WTC11 (cell line): Measurements from ENCODE around the gene NEBL. TPM values are rescaled to one million over a fixed set of nuclear protein-coding genes. Genes with fewer than 3 reads are reported as not detected.

ENCODE experiments used
- ATAC-seq: fragments of 200-7000 bp; cut with Tn5 transposase; 2 replicates; pipeline ENCODE4 v1.10.0; 2021; ENCODE audit warnings: mild to moderate bottlenecking, moderate library complexity
- CTCF ChIA-PET: fragments of 300-600 bp; sonication (Branson Sonifier 250); formaldehyde crosslinking; loops from one replicate; lab custom pipeline; 2021; ENCODE audit warnings: antibody characterized with exemption; lab: Charles Lee
- POLR2A ChIA-PET: fragments of 350-600 bp; sonication (Branson Sonifier 250); formaldehyde crosslinking; loops from one replicate; lab custom pipeline; 2021; ENCODE audit warnings: antibody characterized with exemption; lab: Charles Lee
- DNase-seq: peaks from one replicate; pipeline ENCODE4 v3.0.0; 2021; ENCODE audit warnings: low spot score
- H3K27ac Mint-ChIP-seq: 2 replicates; pipeline ENCODE4 v1.8.0; 2021; ENCODE audit warnings: mixed read lengths
- H3K27me3 Mint-ChIP-seq: 2 replicates; pipeline ENCODE4 v1.8.0; 2021; ENCODE audit warnings: low read depth, mild to moderate bottlenecking, moderate library complexity, mixed read lengths
- H3K36me3 Mint-ChIP-seq: 2 replicates; pipeline ENCODE4 v1.8.0; 2021; ENCODE audit warnings: mixed read lengths
- H3K4me1 Mint-ChIP-seq: 2 replicates; pipeline ENCODE4 v1.8.0; 2022; ENCODE audit warnings: mixed read lengths
- H3K4me3 Mint-ChIP-seq: 2 replicates; pipeline ENCODE4 v1.8.0; 2021; ENCODE audit warnings: mild to moderate bottlenecking, moderate library complexity, mixed read lengths
- H3K9me3 Mint-ChIP-seq: 2 replicates; pipeline ENCODE4 v1.8.0; 2021; ENCODE audit warnings: mixed read lengths
- AR ChIP-seq: fragments of 250-450 bp; sonication (Bioruptor Pico); IDR thresholded peaks from 2 replicates; pipeline ENCODE4 v1.9.0; 2021; ENCODE audit warnings: mild to moderate bottlenecking
- ARID4B ChIP-seq: sonication (generic); formaldehyde crosslinking; IDR thresholded peaks from 2 replicates; pipeline ENCODE4 v1.8.0; 2023; ENCODE audit warnings: missing genetic modification reagents, mild to moderate bottlenecking, borderline replicate concordance
- ATF6 ChIP-seq: sonication (generic); formaldehyde crosslinking; IDR thresholded peaks from 2 replicates; pipeline ENCODE4 v1.8.1; 2023; ENCODE audit warnings: mild to moderate bottlenecking, missing genetic modification reagents
- CBFB ChIP-seq: sonication (generic); formaldehyde crosslinking; IDR thresholded peaks from 2 replicates; pipeline ENCODE4 v1.8.1; 2022; ENCODE audit warnings: mild to moderate bottlenecking, low read depth, missing genetic modification reagents
- CREM ChIP-seq: sonication (generic); formaldehyde crosslinking; IDR thresholded peaks from 2 replicates; pipeline ENCODE4 v1.8.1; 2022; ENCODE audit warnings: mild to moderate bottlenecking, missing genetic modification reagents, moderate library complexity
- GABPB1 ChIP-seq: sonication (generic); formaldehyde crosslinking; IDR thresholded peaks from 2 replicates; pipeline ENCODE4 v1.8.1; 2023; ENCODE audit warnings: mild to moderate bottlenecking, missing genetic modification reagents
- HMGA2 ChIP-seq: fragments of 250-450 bp; sonication (Bioruptor Pico); IDR thresholded peaks from 2 replicates; pipeline ENCODE4 v1.4.0; 2021; ENCODE audit warnings: mild to moderate bottlenecking, moderate library complexity
- HMGXB4 ChIP-seq: sonication (generic); formaldehyde crosslinking; IDR thresholded peaks from 2 replicates; pipeline ENCODE4 v1.8.1; 2023; ENCODE audit warnings: mild to moderate bottlenecking, moderate library complexity, missing genetic modification reagents
- IRF2 ChIP-seq: sonication (generic); formaldehyde crosslinking; IDR thresholded peaks from 2 replicates; pipeline ENCODE4 v1.8.0; 2022; ENCODE audit warnings: low read depth, missing genetic modification reagents, borderline replicate concordance
- PRDM15 ChIP-seq: sonication (generic); formaldehyde crosslinking; IDR thresholded peaks from 2 replicates; pipeline ENCODE4 v1.8.0; 2022; ENCODE audit warnings: missing genetic modification reagents
- PREB ChIP-seq: sonication (generic); formaldehyde crosslinking; IDR thresholded peaks from 2 replicates; pipeline ENCODE4 v1.8.1; 2022; ENCODE audit warnings: mild to moderate bottlenecking, missing genetic modification reagents, moderate library complexity, borderline replicate concordance
- TEAD1 ChIP-seq: sonication (generic); formaldehyde crosslinking; IDR thresholded peaks from 2 replicates; pipeline ENCODE4 v1.8.0; 2022; ENCODE audit warnings: mild to moderate bottlenecking, missing genetic modification reagents
- ZNF263 ChIP-seq: sonication (generic); formaldehyde crosslinking; IDR thresholded peaks from 2 replicates; pipeline ENCODE4 v1.8.1; 2022; ENCODE audit warnings: low read depth, mild to moderate bottlenecking, moderate library complexity, missing genetic modification reagents
- ZNF416 ChIP-seq: fragments of 250-450 bp; sonication (Bioruptor Pico); IDR thresholded peaks from 2 replicates; pipeline ENCODE4 v1.9.0; 2021; ENCODE audit warnings: mild to moderate bottlenecking, inconsistent platforms
- total RNA-seq: library from RNA; stranded (reverse); gene quantifications from 3 replicates; pipeline ENCODE4 v1.2.3, GENCODE V29; 2021
- TF ChIP-seq, protein P1 (sequence below): sonication (generic); formaldehyde crosslinking; IDR thresholded peaks from 2 replicates; pipeline ENCODE4 v1.8.0; 2022; ENCODE audit warnings: mild to moderate bottlenecking, missing genetic modification reagents
- TF ChIP-seq, protein P2 (sequence below): sonication (generic); formaldehyde crosslinking; IDR thresholded peaks from 2 replicates; pipeline ENCODE4 v1.8.1; 2023; ENCODE audit warnings: mild to moderate bottlenecking, missing genetic modification reagents, moderate library complexity
- TF ChIP-seq, protein P3 (sequence below): sonication (generic); formaldehyde crosslinking; IDR thresholded peaks from 2 replicates; pipeline ENCODE4 v1.8.1; 2022; ENCODE audit warnings: mild to moderate bottlenecking, moderate library complexity, missing genetic modification reagents

NEBL gene
- total RNA-seq, 1 experiment from 2014 or later = 8.9 TPM

GRCh38 chr10:20835335-20835734 lies 61.8 kb downstream of the NEBL start:
- Mint-ChIP-seq H3K9me3 (peaks cover 26% of the 10 kb centered on the region), H3K36me3 (peaks cover 8% of the 10 kb centered on the region; the same call in 1 of the 2 replicates), H3K4me1 (no peaks in the 10 kb centered on the region), H3K4me3 (no peak overlapping the region), H3K27me3 (no peaks in the 10 kb centered on the region), H3K27ac (no peak overlapping the region)
- ChIA-PET POLR2A (no interaction called here), CTCF (no interaction called here)
- ATAC-seq = no peak
- no peak for DNase-seq
- no peak for TF ChIP-seq CBFB (CRISPR knock-in tag)
- no peak for TF ChIP-seq HMGA2
- TF ChIP-seq AR (CRISPR knock-in tag) = no peak
- TF ChIP-seq CREM (CRISPR knock-in tag) = no peak
- TF ChIP-seq, protein P1, sequence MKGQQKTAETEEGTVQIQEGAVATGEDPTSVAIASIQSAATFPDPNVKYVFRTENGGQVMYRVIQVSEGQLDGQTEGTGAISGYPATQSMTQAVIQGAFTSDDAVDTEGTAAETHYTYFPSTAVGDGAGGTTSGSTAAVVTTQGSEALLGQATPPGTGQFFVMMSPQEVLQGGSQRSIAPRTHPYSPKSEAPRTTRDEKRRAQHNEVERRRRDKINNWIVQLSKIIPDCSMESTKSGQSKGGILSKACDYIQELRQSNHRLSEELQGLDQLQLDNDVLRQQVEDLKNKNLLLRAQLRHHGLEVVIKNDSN (CRISPR knock-in tag) = no peak
- no peak for TF ChIP-seq TEAD1
- TF ChIP-seq GABPB1 = no peak
- no peak for TF ChIP-seq PRDM15 (CRISPR knock-in tag)
- TF ChIP-seq, protein P2, sequence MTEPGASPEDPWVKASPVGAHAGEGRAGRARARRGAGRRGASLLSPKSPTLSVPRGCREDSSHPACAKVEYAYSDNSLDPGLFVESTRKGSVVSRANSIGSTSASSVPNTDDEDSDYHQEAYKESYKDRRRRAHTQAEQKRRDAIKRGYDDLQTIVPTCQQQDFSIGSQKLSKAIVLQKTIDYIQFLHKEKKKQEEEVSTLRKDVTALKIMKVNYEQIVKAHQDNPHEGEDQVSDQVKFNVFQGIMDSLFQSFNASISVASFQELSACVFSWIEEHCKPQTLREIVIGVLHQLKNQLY (CRISPR knock-in tag) = no peak
- no peak for TF ChIP-seq ARID4B (CRISPR knock-in tag)
- no peak for TF ChIP-seq ZNF416 (CRISPR knock-in tag)
- no peak for TF ChIP-seq IRF2 (CRISPR knock-in tag)
- TF ChIP-seq, protein P3, sequence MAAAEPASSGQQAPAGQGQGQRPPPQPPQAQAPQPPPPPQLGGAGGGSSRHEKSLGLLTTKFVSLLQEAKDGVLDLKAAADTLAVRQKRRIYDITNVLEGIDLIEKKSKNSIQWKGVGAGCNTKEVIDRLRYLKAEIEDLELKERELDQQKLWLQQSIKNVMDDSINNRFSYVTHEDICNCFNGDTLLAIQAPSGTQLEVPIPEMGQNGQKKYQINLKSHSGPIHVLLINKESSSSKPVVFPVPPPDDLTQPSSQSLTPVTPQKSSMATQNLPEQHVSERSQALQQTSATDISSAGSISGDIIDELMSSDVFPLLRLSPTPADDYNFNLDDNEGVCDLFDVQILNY (CRISPR knock-in tag) = no peak
- no peak for TF ChIP-seq ZNF263 (CRISPR knock-in tag)
- TF ChIP-seq HMGXB4 (CRISPR knock-in tag) = no peak
- TF ChIP-seq ATF6 (CRISPR knock-in tag) = no peak
- no peak for TF ChIP-seq PREB
